HCT116 (cell line): ENCODE data around the gene INPP1. TPM values are rescaled to one million over a fixed set of nuclear protein-coding genes. Genes with fewer than 3 reads are reported as not detected.

Experiments used
- ATAC-seq: fragments of 200-7000 bp; cut with Tn5 transposase; 2 replicates; pipeline ENCODE4 v1.9.1; 2020; ENCODE audit warnings: mild to moderate bottlenecking, moderate library complexity
- BruUV-seq: library from RNA; stranded (reverse); fragments of 400-500 nt; replicated peaks from 2 replicates; lab custom pipeline; 2021; lab: Mats Ljungman, UMichigan
- CTCF ChIA-PET: fragments of 300-600 bp; sonication (Branson Sonifier 250); formaldehyde crosslinking; loops from one replicate; lab custom pipeline; 2021; ENCODE audit warnings: antibody characterized with exemption; lab: Charles Lee
- POLR2A ChIA-PET: fragments of 300-600, 350-600 bp; sonication (Branson Sonifier 250); formaldehyde crosslinking; loops from one replicate; lab custom pipeline; 2021; ENCODE audit warnings: antibody characterized with exemption; lab: Charles Lee
- RAD21 ChIA-PET, 2 experiments: fragments of 300-600 bp; sonication (Branson Sonifier 250); formaldehyde crosslinking; loops; one replicate each; lab custom pipeline; 2023; ENCODE audit warnings: low total read pairs in 2 of 2; ENCODE audit not compliant: uncharacterized antibody in 2 of 2, unreplicated experiment in 2 of 2, low non-redundant PET in 1 of 2; lab: Charles Lee
- DNase-seq: peaks from one replicate; pipeline ENCODE4 v3.0.0-alpha.2; 2010; ENCODE audit warnings: low read depth, low spot score
- H2AFZ ChIP-seq: fragments of 200-600 bp; shearing (Covaris generic), sonication (generic); 2 replicates; pipeline ENCODE4 v1.6.1; 2017; ENCODE audit warnings: low read depth, mixed run types, mixed read lengths, antibody characterized with exemption, low read length; ENCODE audit not compliant: poor library complexity, severe bottlenecking
- H3K27ac ChIP-seq: 2 replicates; pipeline ENCODE4 v1.5.1; 2012; ENCODE audit warnings: low read depth, low read length
- H3K27me3 ChIP-seq: fragments of 200-600 bp; sonication (generic); 2 replicates; pipeline ENCODE4 v1.6.1; 2016; ENCODE audit warnings: mixed run types, low read length, mixed read lengths; ENCODE audit not compliant: insufficient read depth
- H3K36me3 ChIP-seq, 2 experiments: fragments of 200-500 bp in 1 of 2; fragments of 200-600 bp in 1 of 2; sonication (Bioruptor generic) in 1 of 2; sonication (generic) in 1 of 2; 2 replicates each; pipeline versions ENCODE4 v1.5.1 to v1.6.1; 2014 to 2016; ENCODE audit warnings: low read length in 2 of 2, inconsistent platforms in 1 of 2, mixed read lengths in 1 of 2, mixed run types in 1 of 2; ENCODE audit not compliant: insufficient read depth in 2 of 2, control insufficient read depth in 1 of 2
- H3K4me1 ChIP-seq, 2 experiments: fragments of 200-600 bp in 1 of 2; sonication (generic) in 1 of 2; 2 replicates each; pipeline versions ENCODE4 v1.5.1 to v1.6.1; 2012 to 2017; ENCODE audit warnings: low read length in 2 of 2, inconsistent platforms in 1 of 2, mild to moderate bottlenecking in 1 of 2, mixed read lengths in 1 of 2, mixed run types in 1 of 2, moderate library complexity in 1 of 2; ENCODE audit not compliant: insufficient read depth in 2 of 2, control insufficient read depth in 1 of 2
- H3K4me2 ChIP-seq: fragments of 200-600 bp; sonication (generic); 2 replicates; pipeline ENCODE4 v1.6.1; 2017; ENCODE audit warnings: mixed run types, low read length, mixed read lengths
- H3K4me3 ChIP-seq, 2 experiments: fragments of 200-600 bp in 1 of 2; sonication (generic) in 1 of 2; replicated peaks in 1 of 2; 2 replicates each; pipeline ENCODE4 v1.5.1; 2011 to 2016; ENCODE audit warnings: low read length in 2 of 2, control low read depth in 1 of 2, low read depth in 1 of 2, mild to moderate bottlenecking in 1 of 2, mixed read lengths in 1 of 2, mixed run types in 1 of 2
- H3K79me2 ChIP-seq: fragments of 200-600 bp; sonication (generic); 2 replicates; pipeline ENCODE4 v1.6.1; 2017; ENCODE audit warnings: mild to moderate bottlenecking, mixed run types, low read length, moderate library complexity, mixed read lengths; ENCODE audit not compliant: insufficient read depth
- H3K9ac ChIP-seq: fragments of 200-600 bp; sonication (generic); 2 replicates; pipeline ENCODE4 v1.6.1; 2016; ENCODE audit warnings: low read length, mixed read lengths
- H3K9me2 ChIP-seq: fragments of 200-600 bp; sonication (generic), shearing (Covaris generic); 2 replicates; pipeline ENCODE4 v1.6.1; 2017; ENCODE audit warnings: mixed run types, mild to moderate bottlenecking, moderate library complexity; ENCODE audit not compliant: insufficient read depth
- H3K9me3 ChIP-seq, 2 experiments: fragments of 200-500 bp in 1 of 2; fragments of 200-600 bp in 1 of 2; sonication (Bioruptor generic) in 1 of 2; sonication (generic) in 1 of 2; 2 replicates each; pipeline ENCODE4 v1.6.1; 2014 to 2017; ENCODE audit warnings: low read length in 2 of 2, mixed read lengths in 2 of 2, inconsistent platforms in 1 of 2, low read depth in 1 of 2, mild to moderate bottlenecking in 1 of 2, mixed run types in 1 of 2, moderate library complexity in 1 of 2; ENCODE audit not compliant: control insufficient read depth in 1 of 2, insufficient read depth in 1 of 2
- H4K20me1 ChIP-seq: fragments of 200-600 bp; sonication (generic), shearing (Covaris generic); 2 replicates; pipeline ENCODE4 v1.6.1; 2017; ENCODE audit warnings: mixed run types, mild to moderate bottlenecking, moderate library complexity; ENCODE audit not compliant: insufficient read depth
- CTCF ChIP-seq, 3 experiments: fragments of 200-600 bp in 1 of 3; sonication (generic) in 1 of 3; IDR thresholded peaks in 2 of 3; conservative IDR thresholded peaks in 1 of 3; 2 replicates each; pipeline ENCODE4 v1.5.1; 2012 to 2017; ENCODE audit warnings: low read depth in 2 of 3, low read length in 2 of 3, antibody characterized with exemption in 1 of 3, borderline replicate concordance in 1 of 3, control low read depth in 1 of 3, mild to moderate bottlenecking in 1 of 3, mixed read lengths in 1 of 3, mixed run types in 1 of 3, moderate library complexity in 1 of 3; ENCODE audit not compliant: insufficient read depth in 1 of 3
- EGR1 ChIP-seq: IDR thresholded peaks from 2 replicates; pipeline ENCODE4 v1.6.1; 2012; ENCODE audit warnings: low read depth
- EZH2phosphoT487 ChIP-seq: fragments of 200-600 bp; IDR thresholded peaks from 2 replicates; pipeline ENCODE4 v1.6.1; 2018; ENCODE audit warnings: antibody characterized with exemption, borderline replicate concordance
- FOSL1 ChIP-seq: IDR thresholded peaks from 2 replicates; pipeline ENCODE4 v1.6.1; 2012; ENCODE audit warnings: low read depth
- JUND ChIP-seq: IDR thresholded peaks from 2 replicates; pipeline ENCODE4 v1.6.1; 2012
- SP1 ChIP-seq: IDR thresholded peaks from 2 replicates; pipeline ENCODE4 v1.6.1; 2012; ENCODE audit warnings: low read depth
- TCF7L2 ChIP-seq: IDR thresholded peaks from 2 replicates; pipeline ENCODE4 v1.7.0; 2011; ENCODE audit warnings: borderline replicate concordance, inconsistent platforms; ENCODE audit not compliant: insufficient read depth, insufficient read length; ENCODE audit errors: extremely low read depth
- YY1 ChIP-seq: IDR thresholded peaks from 2 replicates; pipeline ENCODE4 v1.6.1; 2011; ENCODE audit warnings: low read length, low read depth, moderate library complexity, mild to moderate bottlenecking; ENCODE audit not compliant: insufficient replicate concordance; ENCODE audit errors: extremely low read depth
- ZBTB33 ChIP-seq: IDR thresholded peaks from 2 replicates; pipeline ENCODE4 v1.6.1; 2011; ENCODE audit warnings: mild to moderate bottlenecking, low read length, moderate library complexity; ENCODE audit not compliant: insufficient replicate concordance; ENCODE audit errors: extremely low read depth
- intact Hi-C: fragments of 100-400 bp; cut with micrococcal nuclease; formaldehyde crosslinking; loops from 2 replicates; pipeline ENCODE4 v1.10.0; 2022
- total RNA-seq: library from RNA; stranded (reverse); gene quantifications from one replicate; pipeline ENCODE4 v1.2.1, GENCODE V29; 2021; ENCODE audit not compliant: unreplicated experiment

Gene INPP1
- total RNA-seq, 1 experiment from 2014 or later, result 19.6 TPM

GRCh38 chr2:190405995-190406394, 62.6 kb downstream of the INPP1 start:
- POLR2A ChIA-PET, result no interaction called here
- CTCF ChIA-PET, result no interaction called here

GRCh38 chr2:190406805-190407204, 63.4 kb downstream of the INPP1 start:
- TF ChIP-seq TCF7L2, result no peak
- TF ChIP-seq FOSL1, result no peak
- no peak for TF ChIP-seq YY1
- TF ChIP-seq SP1, result no peak
- no peak for TF ChIP-seq CTCF (IDR thresholded peaks at IDR 0.05 in 2 of 3, conservative IDR thresholded peaks at IDR 0.05 in 1 of 3; ENCODE audit: borderline replicate concordance in 1 of 3, insufficient read depth in 1 of 3, low read depth in 2 of 3, low read length in 2 of 3)
- no peaks in the 10 kb centered on the region for H4K20me1 ChIP-seq
- CTCF ChIA-PET, result no interaction called here

More at GRCh38 chr2:190405995-190406394, 62.6 kb downstream of the INPP1 start:
- H2AFZ ChIP-seq, result no peak overlapping the region
- peaks cover 3 to 29% of the 10 kb centered on the region in 2 experiments; a peak in 3 of 4 replicates for H3K4me1 ChIP-seq
- DNase-seq (no peak), ATAC-seq (no peak)
- H3K36me3 ChIP-seq, result no peaks in the 10 kb centered on the region
- RAD21 ChIA-PET, result no interaction called here
- no TSS peak for BruUV-seq
- H3K27ac ChIP-seq, result no peak overlapping the region
- H4K20me1 ChIP-seq, result no peaks in the 10 kb centered on the region
- no peak overlapping the region for H3K4me2 ChIP-seq
- no peaks in the 10 kb centered on the region for H3K27me3 ChIP-seq
- no peaks in the 10 kb centered on the region for H3K79me2 ChIP-seq
- no peaks in the 10 kb centered on the region for H3K9me2 ChIP-seq
- H3K4me3 ChIP-seq, result no peak overlapping the region
- TF ChIP-seq EZH2phosphoT487, result no peak
- no peak for TF ChIP-seq EGR1
- TF ChIP-seq JUND, result no peak
- TF ChIP-seq ZBTB33, result no peak
- TF ChIP-seq, all 23 proteins: peak for 0
- intact Hi-C loops, result no loop called here
- H3K9ac ChIP-seq, result no peak overlapping the region
- H3K9me3 ChIP-seq, result no peaks in the 10 kb centered on the region

More at GRCh38 chr2:190406805-190407204, 63.4 kb downstream of the INPP1 start:
- no peak overlapping the region for H3K27ac ChIP-seq
- H2AFZ ChIP-seq, result no peak overlapping the region
- H3K9me2 ChIP-seq, result no peaks in the 10 kb centered on the region
- BruUV-seq, result TSS peak; percentile 33
- no peaks in the 10 kb centered on the region for H3K79me2 ChIP-seq
- no peak overlapping the region for H3K4me2 ChIP-seq
- ChIA-PET POLR2A (no interaction called here), RAD21 (no interaction called here)
- no peak overlapping the region for H3K4me3 ChIP-seq
- peaks cover 3 to 29% of the 10 kb centered on the region in 2 experiments; a peak in 3 of 4 replicates for H3K4me1 ChIP-seq
- no peak for ATAC-seq
- H3K27me3 ChIP-seq, result no peaks in the 10 kb centered on the region
- intact Hi-C loops, result no loop called here
- no peak for DNase-seq
- no peaks in the 10 kb centered on the region for H3K36me3 ChIP-seq
- no peaks in the 10 kb centered on the region for H3K9me3 ChIP-seq
- H3K9ac ChIP-seq, result no peak overlapping the region
